ENCODE measurements around the gene PLA2G2A.
"Not testable (repeated sequence)": the region's sequence is repeated elsewhere in the genome, so short reads cannot be mapped to it uniquely, and the experiment has no call there.

PLA2G2A gene

GRCh38 chr1:19979494-19979977 is at the start of gene PLA2G2A:
Gene PLA2G2A, minus strand, starts transcription at chr1:19979618. Its CDS starts 845 bp downstream, at chr1:19978773.
- H3K4me3 ChIP-seq (ENCODE audit: low read length): no peak within 1 kb of the TSS

GRCh38 chr1:20028726-20029125 is 49.3 kb upstream of the PLA2G2A start:
- Histone ChIP-seq H3K27me3 (ENCODE audit: insufficient read depth, low read length) (no peaks in the 10 kb centered on the region), H3K9ac (ENCODE audit: low read depth, low read length) (no peak overlapping the region), H3K9me3 (ENCODE audit: insufficient read depth, low read depth, low read length) (no peaks in the 10 kb centered on the region), H3K36me3 (ENCODE audit: insufficient read depth, low read depth, low read length) (no peaks in the 10 kb centered on the region), H3K4me1 (ENCODE audit: insufficient read depth, low read length) (no peaks in the 10 kb centered on the region), H3K4me3 (ENCODE audit: low read length) (no peak overlapping the region), H3K27ac (ENCODE audit: low read length) (no peak overlapping the region)

More at GRCh38 chr1:19979494-19979977, at the start of gene PLA2G2A:
- Histone ChIP-seq H3K36me3 (ENCODE audit: insufficient read depth, low read depth, low read length) (no peaks in the 10 kb centered on the region), H3K27ac (ENCODE audit: low read length) (no peak within 1 kb of the TSS), H3K27me3 (ENCODE audit: insufficient read depth, low read length) (no peaks in the 10 kb centered on the region), H3K9ac (ENCODE audit: low read depth, low read length) (no peak within 1 kb of the TSS), H3K4me1 (ENCODE audit: insufficient read depth, low read length) (peaks cover 10% of the 10 kb centered on the region; the same call in 1 of the 2 replicates), H3K9me3 (ENCODE audit: insufficient read depth, low read depth, low read length) (no peaks in the 10 kb centered on the region)

- Histone ChIP-seq H3K9ac (ENCODE audit: low read depth, low read length) (no peak overlapping the region), H3K36me3 (ENCODE audit: insufficient read depth, low read depth, low read length) (no peaks in the 10 kb centered on the region), H3K4me1 (ENCODE audit: insufficient read depth, low read length) (no peaks in the 10 kb centered on the region), H3K4me3 (ENCODE audit: low read length) (no peak overlapping the region), H3K27ac (ENCODE audit: low read length) (no peak overlapping the region), H3K9me3 (ENCODE audit: insufficient read depth, low read depth, low read length) (no peaks in the 10 kb centered on the region), H3K27me3 (ENCODE audit: insufficient read depth, low read length) (no peaks in the 10 kb centered on the region)
These were observed 48.7 kb upstream of the PLA2G2A start for GRCh38 chr1:20028125-20028524.

- Histone ChIP-seq H3K27ac (ENCODE audit: low read length) (no peak overlapping the region), H3K27me3 (ENCODE audit: insufficient read depth, low read length) (no peaks in the 10 kb centered on the region), H3K9ac (ENCODE audit: low read depth, low read length) (no peak overlapping the region), H3K36me3 (ENCODE audit: insufficient read depth, low read depth, low read length) (no peaks in the 10 kb centered on the region), H3K4me1 (ENCODE audit: insufficient read depth, low read length) (no peaks in the 10 kb centered on the region), H3K9me3 (ENCODE audit: insufficient read depth, low read depth, low read length) (peaks cover 6% of the 10 kb centered on the region; the same call in 1 of the 2 replicates), H3K4me3 (ENCODE audit: low read length) (no peak overlapping the region)
These were observed 38.3 kb upstream of the PLA2G2A start for GRCh38 chr1:20017741-20018140.

- Histone ChIP-seq H3K4me3 (ENCODE audit: low read length) (no peak overlapping the region), H3K27ac (ENCODE audit: low read length) (no peak overlapping the region), H3K9ac (ENCODE audit: low read depth, low read length) (no peak overlapping the region), H3K36me3 (ENCODE audit: insufficient read depth, low read depth, low read length) (no peaks in the 10 kb centered on the region), H3K4me1 (ENCODE audit: insufficient read depth, low read length) (no peaks in the 10 kb centered on the region), H3K9me3 (ENCODE audit: insufficient read depth, low read depth, low read length) (peaks cover 7% of the 10 kb centered on the region; the same call in 1 of the 2 replicates), H3K27me3 (ENCODE audit: insufficient read depth, low read length) (no peaks in the 10 kb centered on the region)
These were observed 34.7 kb upstream of the PLA2G2A start for GRCh38 chr1:20014153-20014552.

- peaks cover 25% of the 10 kb centered on the region for H3K9me3 ChIP-seq (ENCODE audit: insufficient read depth, low read depth, low read length)
- no peak overlapping the region for H3K9ac ChIP-seq (ENCODE audit: low read depth, low read length)
- no peak overlapping the region for H3K4me3 ChIP-seq (ENCODE audit: low read length)
- H3K27ac ChIP-seq (ENCODE audit: low read length): no peak overlapping the region
- no peaks in the 10 kb centered on the region for H3K36me3 ChIP-seq (ENCODE audit: insufficient read depth, low read depth, low read length)
- no peaks in the 10 kb centered on the region for H3K27me3 ChIP-seq (ENCODE audit: insufficient read depth, low read length)
- H3K4me1 ChIP-seq (ENCODE audit: insufficient read depth, low read length): no peaks in the 10 kb centered on the region
These were observed 30.6 kb upstream of the PLA2G2A start for GRCh38 chr1:20010016-20010415.

- peaks cover 30% of the 10 kb centered on the region for H3K9me3 ChIP-seq (ENCODE audit: insufficient read depth, low read depth, low read length)
- no peaks in the 10 kb centered on the region for H3K4me1 ChIP-seq (ENCODE audit: insufficient read depth, low read length)
- no peak overlapping the region for H3K4me3 ChIP-seq (ENCODE audit: low read length)
- no peaks in the 10 kb centered on the region for H3K27me3 ChIP-seq (ENCODE audit: insufficient read depth, low read length)
- no peak overlapping the region for H3K27ac ChIP-seq (ENCODE audit: low read length)
- H3K9ac ChIP-seq (ENCODE audit: low read depth, low read length): no peak overlapping the region
- no peaks in the 10 kb centered on the region for H3K36me3 ChIP-seq (ENCODE audit: insufficient read depth, low read depth, low read length)
These were observed 29.8 kb upstream of the PLA2G2A start for GRCh38 chr1:20009212-20009611.

- no peak overlapping the region for H3K27ac ChIP-seq (ENCODE audit: low read length)
- no peaks in the 10 kb centered on the region for H3K36me3 ChIP-seq (ENCODE audit: insufficient read depth, low read depth, low read length)
- H3K4me3 ChIP-seq (ENCODE audit: low read length): no peak overlapping the region
- H3K9ac ChIP-seq (ENCODE audit: low read depth, low read length): no peak overlapping the region
- peaks cover 31% of the 10 kb centered on the region for H3K9me3 ChIP-seq (ENCODE audit: insufficient read depth, low read depth, low read length)
- H3K27me3 ChIP-seq (ENCODE audit: insufficient read depth, low read length): no peaks in the 10 kb centered on the region
- H3K4me1 ChIP-seq (ENCODE audit: insufficient read depth, low read length): no peaks in the 10 kb centered on the region
These were observed 29.0 kb upstream of the PLA2G2A start for GRCh38 chr1:20008391-20008841.

GRCh38 chr1:19998823-19999222 is 19.4 kb upstream of the PLA2G2A start:
- H3K36me3 ChIP-seq (ENCODE audit: insufficient read depth, low read depth, low read length); H3K4me1 ChIP-seq (ENCODE audit: insufficient read depth, low read length); H3K9ac ChIP-seq (ENCODE audit: low read depth, low read length); H3K27me3 ChIP-seq (ENCODE audit: insufficient read depth, low read length); H3K4me3 ChIP-seq (ENCODE audit: low read length); H3K27ac ChIP-seq (ENCODE audit: low read length): not testable (repeated sequence)
- peaks cover 34% of the 10 kb centered on the region for H3K9me3 ChIP-seq (ENCODE audit: insufficient read depth, low read depth, low read length)

- Histone ChIP-seq H3K27ac (ENCODE audit: low read length) (peak overlapping the region; percentile 11), H3K4me1 (ENCODE audit: insufficient read depth, low read length) (peaks cover 36% of the 10 kb centered on the region; the same call in 1 of the 2 replicates), H3K36me3 (ENCODE audit: insufficient read depth, low read depth, low read length) (no peaks in the 10 kb centered on the region), H3K9me3 (ENCODE audit: insufficient read depth, low read depth, low read length) (peaks cover 10% of the 10 kb centered on the region), H3K27me3 (ENCODE audit: insufficient read depth, low read length) (no peaks in the 10 kb centered on the region), H3K4me3 (ENCODE audit: low read length) (peak overlapping the region; percentile 58), H3K9ac (ENCODE audit: low read depth, low read length) (peak overlapping the region; percentile 56)
These were observed 11.3 kb upstream of the PLA2G2A start for GRCh38 chr1:19990689-19991088.

GRCh38 chr1:19990182-19990582 is 10.8 kb upstream of the PLA2G2A start:
- peak overlapping the region; percentile 11 for H3K27ac ChIP-seq (ENCODE audit: low read length)
- not testable (repeated sequence) for H3K9me3 ChIP-seq (ENCODE audit: insufficient read depth, low read depth, low read length); H3K27me3 ChIP-seq (ENCODE audit: insufficient read depth, low read length); H3K36me3 ChIP-seq (ENCODE audit: insufficient read depth, low read depth, low read length)
- H3K4me3 ChIP-seq (ENCODE audit: low read length): peak overlapping the region; percentile 58
- H3K9ac ChIP-seq (ENCODE audit: low read depth, low read length): peak overlapping the region; percentile 56; the same call in 1 of the 2 replicates
- peaks cover 36% of the 10 kb centered on the region; the same call in 1 of the 2 replicates for H3K4me1 ChIP-seq (ENCODE audit: insufficient read depth, low read length)

GRCh38 chr1:19988267-19989006 is 9.0 kb upstream of the PLA2G2A start:
- peak overlapping the region; percentile 34; the same call in 1 of the 2 replicates for H3K4me3 ChIP-seq (ENCODE audit: low read length)
- no peak overlapping the region for H3K27ac ChIP-seq (ENCODE audit: low read length)
- H3K9ac ChIP-seq (ENCODE audit: low read depth, low read length): no peak overlapping the region; the same call in 1 of the 2 replicates
- no peaks in the 10 kb centered on the region for H3K9me3 ChIP-seq (ENCODE audit: insufficient read depth, low read depth, low read length)
- H3K36me3 ChIP-seq (ENCODE audit: insufficient read depth, low read depth, low read length): no peaks in the 10 kb centered on the region
- H3K27me3 ChIP-seq (ENCODE audit: insufficient read depth, low read length): no peaks in the 10 kb centered on the region
- peaks cover 36% of the 10 kb centered on the region; the same call in 1 of the 2 replicates for H3K4me1 ChIP-seq (ENCODE audit: insufficient read depth, low read length)
